Activated CD4-positive, alpha-beta T cell treated with anti-CD3 and anti-CD28 coated beads, Interleukin-2, amount 10 ng/mL, durations not matched to agents 24 days and 14 days (primary cell): ENCODE measurements around the gene RERE. TPM values are rescaled to one million over a fixed set of nuclear protein-coding genes. Genes with fewer than 3 reads are reported as not detected.
A peak's percentile ranks its signal among the peaks of the same experiment; 100 is the strongest.
"Not testable (repeated sequence)": the region's sequence is repeated elsewhere in the genome, so short reads cannot be mapped to it uniquely, and the experiment has no call there.

ENCODE experiments used
- DNase-seq: peaks from one replicate; pipeline ENCODE4 v3.0.0; 2022
- H3K27ac Mint-ChIP-seq: one replicate; pipeline ENCODE4 v1.8.0; 2022; ENCODE audit warnings: mild to moderate bottlenecking, mixed read lengths
- H3K27me3 Mint-ChIP-seq: one replicate; pipeline ENCODE4 v1.8.0; 2022; ENCODE audit warnings: mixed read lengths
- H3K36me3 Mint-ChIP-seq: one replicate; pipeline ENCODE4 v1.8.0; 2022; ENCODE audit warnings: low read depth, mild to moderate bottlenecking, mixed read lengths
- H3K4me1 Mint-ChIP-seq: one replicate; pipeline ENCODE4 v1.8.0; 2021; ENCODE audit warnings: mixed read lengths
- H3K4me3 Mint-ChIP-seq: one replicate; pipeline ENCODE4 v1.8.0; 2022; ENCODE audit warnings: mild to moderate bottlenecking, moderate library complexity, mixed read lengths
- H3K9me3 Mint-ChIP-seq: one replicate; pipeline ENCODE4 v1.8.0; 2021; ENCODE audit warnings: mixed read lengths
- intact Hi-C: fragments of 100-400 bp; cut with micrococcal nuclease; formaldehyde crosslinking; loops from one replicate; pipeline ENCODE4 v1.15.1; 2023
- total RNA-seq: library from RNA; stranded (reverse); gene quantifications from 2 replicates; pipeline ENCODE4 v1.2.3, GENCODE V29; 2022

Gene RERE
- total RNA-seq, 1 donor from 2014 or later: 85.6 TPM

- H3K27me3 Mint-ChIP-seq: no peaks in the 10 kb centered on the region
- no peak overlapping the region for H3K4me3 Mint-ChIP-seq
Measured at GRCh38 chr1:8456991-8457390, 360.4 kb downstream of the RERE start.

GRCh38 chr1:8456308-8456912 is 361.0 kb downstream of the RERE start:
- intact Hi-C loops: no loop called here
- Mint-ChIP-seq H3K27me3 (no peaks in the 10 kb centered on the region), H3K4me1 (peaks cover 17% of the 10 kb centered on the region), H3K9me3 (no peaks in the 10 kb centered on the region), H3K4me3 (no peak overlapping the region), H3K27ac (peak overlapping the region; percentile 52), H3K36me3 (peaks cover 14% of the 10 kb centered on the region)
- DNase-seq: no peak

More at GRCh38 chr1:8456991-8457390, 360.4 kb downstream of the RERE start:
- H3K36me3 Mint-ChIP-seq: peaks cover 16% of the 10 kb centered on the region
- H3K4me1 Mint-ChIP-seq: peaks cover 19% of the 10 kb centered on the region
- intact Hi-C loops: no loop called here
- no peak overlapping the region for H3K27ac Mint-ChIP-seq
- no peak for DNase-seq
- no peaks in the 10 kb centered on the region for H3K9me3 Mint-ChIP-seq

GRCh38 chr1:8455700-8456307 is 361.6 kb downstream of the RERE start:
- Mint-ChIP-seq H3K36me3 (peaks cover 13% of the 10 kb centered on the region), H3K4me1 (peaks cover 16% of the 10 kb centered on the region), H3K27me3 (no peaks in the 10 kb centered on the region), H3K4me3 (no peak overlapping the region), H3K9me3 (no peaks in the 10 kb centered on the region), H3K27ac (no peak overlapping the region)
- DNase-seq: no peak
- intact Hi-C loops: no loop called here

DNA sequence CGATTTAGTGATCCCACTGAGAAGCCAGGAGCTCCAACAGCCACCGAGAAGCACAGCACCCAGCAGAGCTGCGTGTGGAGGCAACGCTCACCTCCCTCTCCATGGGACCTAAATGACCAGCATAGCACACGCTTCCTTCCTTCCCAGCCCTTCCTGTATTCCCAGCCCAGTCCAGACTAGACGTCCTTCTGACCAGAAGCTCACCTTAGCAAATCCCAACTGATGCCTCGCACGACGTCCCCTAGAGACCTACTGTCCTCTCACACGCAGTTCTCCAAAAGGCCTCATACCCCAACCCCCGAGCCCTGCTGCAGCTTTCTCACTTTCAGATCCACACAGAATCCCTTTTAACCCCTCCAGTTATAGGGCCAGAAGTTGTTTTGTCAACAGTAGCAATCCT is 367.1 kb downstream of the RERE start:
- H3K36me3 Mint-ChIP-seq: peaks cover 16% of the 10 kb centered on the region
- peaks cover 15% of the 10 kb centered on the region for H3K4me1 Mint-ChIP-seq
- H3K27me3 Mint-ChIP-seq: no peaks in the 10 kb centered on the region
- peaks cover 6% of the 10 kb centered on the region for H3K9me3 Mint-ChIP-seq
- H3K4me3 Mint-ChIP-seq: no peak overlapping the region
- intact Hi-C loops: no loop called here
- DNase-seq: no peak
- H3K27ac Mint-ChIP-seq: no peak overlapping the region

DNA sequence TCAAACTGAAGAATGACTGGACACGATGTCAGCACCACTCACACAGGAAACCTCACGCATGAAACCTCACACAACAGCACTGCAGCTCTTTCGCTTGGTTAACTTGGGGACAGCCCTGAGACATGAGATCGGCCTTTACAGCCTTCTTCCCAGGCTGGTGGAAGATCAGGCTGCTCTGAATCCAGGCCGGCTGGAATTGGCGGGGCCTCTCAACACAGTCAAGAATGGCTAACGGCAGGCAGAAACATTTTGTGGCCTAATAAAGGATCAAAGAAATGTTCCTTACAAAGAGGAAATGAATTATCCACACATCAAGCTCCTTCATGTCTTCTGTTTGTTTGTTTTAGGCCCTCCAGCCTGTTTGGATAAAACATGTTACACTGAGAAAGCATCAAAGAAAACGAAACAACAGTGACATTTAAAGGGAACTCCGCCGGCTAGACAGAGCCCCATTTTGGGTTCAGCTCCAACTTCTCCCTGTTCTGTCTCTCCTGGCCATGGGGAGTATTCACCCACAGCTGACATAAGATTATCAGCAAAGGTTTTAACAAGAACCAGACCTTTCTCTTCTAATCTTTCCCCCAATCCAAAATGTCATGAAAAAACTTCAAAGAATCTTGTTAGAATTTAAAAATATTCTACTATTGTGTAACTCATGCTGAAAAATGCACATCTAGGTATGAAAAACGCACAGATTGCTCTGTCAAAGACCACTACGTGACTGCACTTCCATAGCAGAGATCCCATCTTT is 368.4 kb downstream of the RERE start:
- peaks cover 21% of the 10 kb centered on the region for H3K36me3 Mint-ChIP-seq

DNA sequence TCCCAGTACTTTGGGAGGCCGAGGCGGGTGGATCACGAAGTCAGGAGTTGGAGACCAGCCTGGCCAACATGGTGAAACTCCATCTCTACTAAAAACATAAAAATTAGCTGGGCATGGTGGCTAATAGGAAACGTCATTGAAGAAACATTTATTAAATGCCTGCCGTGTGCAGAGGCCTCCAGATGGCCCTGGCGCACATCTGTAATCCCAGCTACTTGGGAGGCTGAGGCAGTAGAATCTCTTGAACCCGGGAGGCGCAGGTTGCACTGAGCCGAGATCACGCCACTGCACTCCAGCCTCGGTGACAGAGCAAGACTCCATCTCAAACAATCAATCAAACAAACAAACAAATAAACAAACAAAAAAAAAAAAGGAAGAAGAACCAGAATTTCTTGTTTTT is 368.9 kb downstream of the RERE start:
- intact Hi-C loops, H3K27me3 Mint-ChIP-seq, DNase-seq, H3K4me3 Mint-ChIP-seq, H3K27ac Mint-ChIP-seq, H3K9me3 Mint-ChIP-seq: not testable (repeated sequence)
- peaks cover 19% of the 10 kb centered on the region for H3K4me1 Mint-ChIP-seq
- H3K36me3 Mint-ChIP-seq: peaks cover 18% of the 10 kb centered on the region

More for the DNA sequence above, 368.4 kb downstream of the RERE start:
- no peak for DNase-seq
- Mint-ChIP-seq H3K4me3 (no peak overlapping the region), H3K27ac (no peak overlapping the region), H3K4me1 (peaks cover 19% of the 10 kb centered on the region), H3K9me3 (peaks cover 6% of the 10 kb centered on the region), H3K27me3 (no peaks in the 10 kb centered on the region)
- intact Hi-C loops: no loop called here

GRCh38 chr1:8447616-8448150 is 369.8 kb downstream of the RERE start:
- Mint-ChIP-seq H3K9me3 (peaks cover 6% of the 10 kb centered on the region), H3K4me3 (no peak overlapping the region), H3K27ac (peak overlapping the region; percentile 39), H3K27me3 (no peaks in the 10 kb centered on the region), H3K4me1 (peaks cover 19% of the 10 kb centered on the region), H3K36me3 (peaks cover 21% of the 10 kb centered on the region)
- no peak for DNase-seq
- intact Hi-C loops: no loop called here

DNA sequence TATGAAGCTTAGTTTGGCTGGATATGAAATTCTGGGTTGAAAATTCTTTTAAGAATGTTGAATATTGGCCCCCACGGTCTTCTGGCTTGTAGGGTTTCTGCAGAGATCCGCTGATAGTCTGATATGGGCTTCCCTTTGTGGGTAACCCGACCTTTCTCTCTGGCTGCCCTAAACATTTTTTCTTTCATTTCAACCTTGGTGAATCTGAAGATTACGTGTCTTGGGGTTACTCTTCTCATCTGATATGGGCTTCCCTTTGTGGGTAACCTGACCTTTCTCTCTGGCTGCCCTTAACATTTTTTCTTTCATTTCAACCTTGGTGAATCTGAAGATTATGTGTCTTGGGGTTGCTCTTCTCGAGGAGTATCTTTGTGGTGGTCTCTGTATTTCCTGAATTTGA is 371.3 kb downstream of the RERE start:
- H3K9me3 Mint-ChIP-seq, intact Hi-C loops, H3K27me3 Mint-ChIP-seq, DNase-seq: not testable (repeated sequence)
- Mint-ChIP-seq H3K4me3 (peak overlapping the region; percentile 18), H3K27ac (peak overlapping the region; percentile 42), H3K4me1 (peaks cover 19% of the 10 kb centered on the region), H3K36me3 (peaks cover 27% of the 10 kb centered on the region)

GRCh38 chr1:8443558-8444194 is 373.8 kb downstream of the RERE start:
- intact Hi-C loops: no loop called here
- H3K9me3 Mint-ChIP-seq: peaks cover 6% of the 10 kb centered on the region
- H3K27ac Mint-ChIP-seq: no peak overlapping the region
- no peak overlapping the region for H3K4me3 Mint-ChIP-seq
- no peak for DNase-seq
- peaks cover 32% of the 10 kb centered on the region for H3K36me3 Mint-ChIP-seq
- H3K27me3 Mint-ChIP-seq: no peaks in the 10 kb centered on the region
- H3K4me1 Mint-ChIP-seq: peaks cover 29% of the 10 kb centered on the region

GRCh38 chr1:8441426-8441825 is 376.0 kb downstream of the RERE start:
- H3K4me1 Mint-ChIP-seq: peaks cover 23% of the 10 kb centered on the region
- intact Hi-C loops: no loop called here
- no peaks in the 10 kb centered on the region for H3K27me3 Mint-ChIP-seq
- peaks cover 6% of the 10 kb centered on the region for H3K9me3 Mint-ChIP-seq
- H3K36me3 Mint-ChIP-seq: peaks cover 27% of the 10 kb centered on the region
- no peak overlapping the region for H3K27ac Mint-ChIP-seq
- no peak for DNase-seq
- H3K4me3 Mint-ChIP-seq: no peak overlapping the region

DNA sequence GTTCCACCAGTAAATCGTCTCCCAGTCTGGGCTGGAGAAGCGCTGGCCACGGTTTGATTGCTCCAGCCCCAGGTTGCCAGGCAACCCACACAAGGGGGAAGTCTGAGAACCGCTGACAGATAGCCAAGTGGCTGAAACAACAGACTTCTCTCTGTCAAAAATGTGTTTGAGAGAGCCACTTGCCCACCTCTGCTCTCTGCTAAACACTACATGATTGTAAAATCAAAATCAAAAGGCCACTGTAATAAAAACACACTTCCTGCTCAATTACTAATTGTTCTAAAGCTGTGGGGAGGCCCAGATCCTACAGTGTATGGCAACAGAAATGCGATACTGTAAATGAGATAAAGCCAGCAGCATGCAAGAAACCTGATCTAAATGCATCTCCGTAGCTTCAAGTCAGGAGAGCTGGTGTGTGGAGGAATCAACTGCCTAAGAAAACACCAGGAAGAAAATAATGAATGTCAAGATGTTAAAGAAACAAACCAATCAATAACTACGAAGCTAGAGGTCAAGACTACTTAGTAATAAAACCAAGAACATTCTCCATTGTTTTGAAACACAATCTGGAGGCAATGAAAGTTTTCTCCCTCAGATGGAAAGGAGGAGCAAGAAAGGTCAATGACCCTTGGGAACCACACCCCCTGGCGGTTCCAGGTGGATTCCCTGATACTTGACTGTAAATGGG is 378.3 kb downstream of the RERE start:
- no peaks in the 10 kb centered on the region for H3K9me3 Mint-ChIP-seq
- peaks cover 12% of the 10 kb centered on the region for H3K4me1 Mint-ChIP-seq
- H3K27me3 Mint-ChIP-seq: no peaks in the 10 kb centered on the region
- intact Hi-C loops: no loop called here
- DNase-seq: no peak
- H3K27ac Mint-ChIP-seq: no peak overlapping the region
- H3K36me3 Mint-ChIP-seq: peaks cover 18% of the 10 kb centered on the region
- no peak overlapping the region for H3K4me3 Mint-ChIP-seq

GRCh38 chr1:8438489-8438888 is 379.0 kb downstream of the RERE start:
- intact Hi-C loops: no loop called here
- Mint-ChIP-seq H3K4me3 (no peak overlapping the region), H3K36me3 (peaks cover 17% of the 10 kb centered on the region), H3K27me3 (no peaks in the 10 kb centered on the region), H3K27ac (no peak overlapping the region), H3K9me3 (no peaks in the 10 kb centered on the region), H3K4me1 (peaks cover 12% of the 10 kb centered on the region)
- DNase-seq: no peak

DNA sequence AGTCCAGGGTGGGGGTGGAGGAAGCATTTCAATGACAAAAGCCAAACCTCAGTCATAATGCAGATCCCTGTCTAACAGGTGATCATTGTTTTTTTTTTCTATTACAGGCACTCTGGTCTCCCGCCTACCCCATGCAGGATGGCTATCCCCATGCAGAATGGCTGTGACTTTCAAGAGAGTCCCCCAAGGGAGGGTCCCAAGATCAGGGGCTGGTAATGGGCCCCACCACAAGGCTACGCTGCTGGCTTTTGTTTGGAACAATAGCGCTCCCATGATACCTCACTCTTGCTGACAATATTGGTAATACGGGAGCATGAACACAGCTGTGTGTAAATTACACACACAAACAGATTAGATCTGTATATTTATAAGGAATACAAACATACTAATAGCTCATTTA is 380.1 kb downstream of the RERE start:
- no peak overlapping the region for H3K27ac Mint-ChIP-seq
- peaks cover 11% of the 10 kb centered on the region for H3K36me3 Mint-ChIP-seq
- H3K4me3 Mint-ChIP-seq: no peak overlapping the region
- H3K27me3 Mint-ChIP-seq: no peaks in the 10 kb centered on the region
- no peak for DNase-seq
- H3K9me3 Mint-ChIP-seq: no peaks in the 10 kb centered on the region
- intact Hi-C loops: no loop called here
- H3K4me1 Mint-ChIP-seq: peaks cover 12% of the 10 kb centered on the region
